A673 (cell line): ENCODE measurements around the gene COBL.

Source experiments
- EZH2 ChIP-seq: fragments of 200-600 bp; sonication (generic); IDR thresholded peaks from 2 replicates; pipeline ENCODE4 v1.6.1; 2017; ENCODE audit warnings: borderline replicate concordance, low read depth, mild to moderate bottlenecking, mixed read lengths, antibody characterized with exemption, low read length; ENCODE audit not compliant: poor library complexity, severe bottlenecking
- TF ChIP-seq, protein P1 (sequence below): fragments of 300-800, 200-600 bp; sonication (generic); conservative IDR thresholded peaks from 2 replicates; pipeline ENCODE4 v1.5.1; 2017; ENCODE audit warnings: low read depth, mild to moderate bottlenecking, antibody characterized with exemption, low read length, moderate library complexity, mixed read lengths

DNA sequence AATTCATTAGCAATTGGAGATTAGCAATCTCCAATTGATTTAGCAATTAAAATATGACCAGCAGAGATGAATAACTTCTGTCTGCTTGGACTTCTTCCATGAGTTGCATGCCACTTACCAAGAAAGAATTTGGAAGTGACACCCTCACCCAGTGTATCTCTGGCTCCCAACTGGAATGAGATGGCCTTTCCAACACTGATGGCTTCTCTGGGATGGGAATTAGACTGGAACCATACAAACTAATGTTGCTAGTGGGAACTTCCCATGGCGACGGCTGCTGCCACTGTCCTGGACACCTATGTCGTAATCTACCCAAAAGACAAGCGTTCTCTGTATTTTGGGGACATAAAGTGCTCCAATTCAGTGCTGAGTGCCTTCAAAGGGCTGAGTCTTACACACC, 192.3 kb downstream of the COBL start:
- TF ChIP-seq, protein P1, sequence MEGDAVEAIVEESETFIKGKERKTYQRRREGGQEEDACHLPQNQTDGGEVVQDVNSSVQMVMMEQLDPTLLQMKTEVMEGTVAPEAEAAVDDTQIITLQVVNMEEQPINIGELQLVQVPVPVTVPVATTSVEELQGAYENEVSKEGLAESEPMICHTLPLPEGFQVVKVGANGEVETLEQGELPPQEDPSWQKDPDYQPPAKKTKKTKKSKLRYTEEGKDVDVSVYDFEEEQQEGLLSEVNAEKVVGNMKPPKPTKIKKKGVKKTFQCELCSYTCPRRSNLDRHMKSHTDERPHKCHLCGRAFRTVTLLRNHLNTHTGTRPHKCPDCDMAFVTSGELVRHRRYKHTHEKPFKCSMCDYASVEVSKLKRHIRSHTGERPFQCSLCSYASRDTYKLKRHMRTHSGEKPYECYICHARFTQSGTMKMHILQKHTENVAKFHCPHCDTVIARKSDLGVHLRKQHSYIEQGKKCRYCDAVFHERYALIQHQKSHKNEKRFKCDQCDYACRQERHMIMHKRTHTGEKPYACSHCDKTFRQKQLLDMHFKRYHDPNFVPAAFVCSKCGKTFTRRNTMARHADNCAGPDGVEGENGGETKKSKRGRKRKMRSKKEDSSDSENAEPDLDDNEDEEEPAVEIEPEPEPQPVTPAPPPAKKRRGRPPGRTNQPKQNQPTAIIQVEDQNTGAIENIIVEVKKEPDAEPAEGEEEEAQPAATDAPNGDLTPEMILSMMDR, result no peak
- TF ChIP-seq EZH2, result no peak
